Breast epithelium (tissue), 4 donors: ENCODE results near the gene HOTAIR. TPM values are rescaled to one million over a fixed set of nuclear protein-coding genes. Genes with fewer than 3 reads are reported as not detected.

ENCODE experiments used
- DNase-seq, 2 donors: peaks; one replicate each; pipeline ENCODE4 v3.0.0-alpha.2; 2019; ENCODE audit warnings: low spot score in 2 of 2
- H3K27ac ChIP-seq, 2 donors: fragments of 200-600 bp; sonication (generic) in 1 of 2; one replicate each; pipeline ENCODE4 v1.5.1; 2016 to 2019; ENCODE audit warnings: mild to moderate bottlenecking in 1 of 2
- H3K27me3 ChIP-seq, 2 donors: fragments of 200-600 bp; sonication (generic) in 1 of 2; one replicate each; pipeline versions ENCODE4 v1.5.1 to v1.6.0; 2017 to 2019; ENCODE audit warnings: control low read depth in 1 of 2, mild to moderate bottlenecking in 1 of 2
- H3K36me3 ChIP-seq: fragments of 200-600 bp; one replicate; pipeline ENCODE4 v1.5.1; 2019
- H3K4me1 ChIP-seq, 2 donors: fragments of 200-600 bp; sonication (generic); one replicate each; pipeline ENCODE4 v1.5.1; 2016 to 2019; ENCODE audit warnings: control low read depth in 1 of 2
- H3K4me3 ChIP-seq, 3 donors: fragments of 200-600 bp; sonication (generic); 1 replicate in 2 of 3; 2 replicates in 1 of 3; pipeline ENCODE4 v1.5.1; 2016 to 2019; ENCODE audit warnings: mild to moderate bottlenecking in 3 of 3, moderate library complexity in 2 of 3
- H3K9me3 ChIP-seq, 2 donors: fragments of 200-600 bp; sonication (generic) in 1 of 2; one replicate each; pipeline ENCODE4 v1.5.1; 2016 to 2019; ENCODE audit warnings: control low read depth in 1 of 2
- CTCF ChIP-seq, 3 donors: fragments of 450-650 bp; IDR thresholded peaks; one replicate each; pipeline ENCODE4 v1.5.1; 2016 to 2017; ENCODE audit warnings: antibody characterized with exemption in 3 of 3, mild to moderate bottlenecking in 3 of 3, moderate library complexity in 3 of 3
- POLR2A ChIP-seq: fragments of 450-650 bp; IDR thresholded peaks from one replicate; pipeline ENCODE4 v1.6.1; 2016; ENCODE audit warnings: antibody characterized with exemption, mild to moderate bottlenecking, moderate library complexity
- POLR2AphosphoS5 ChIP-seq, 3 donors: sonication (generic); formaldehyde crosslinking; IDR thresholded peaks; one replicate each; pipeline ENCODE4 v1.6.1; 2017; ENCODE audit warnings: antibody characterized with exemption in 3 of 3
- intact Hi-C: fragments of 100-400 bp; cut with DNase I; formaldehyde crosslinking; loops from one replicate; pipeline ENCODE4 v1.15.1; 2023; ENCODE audit warnings: low total_unique reads
- total RNA-seq, 3 donors: library from RNA; depleted of rRNA; stranded (reverse); fragments of >200 nt; gene quantifications; one replicate each; pipeline ENCODE4 v1.1.0, GENCODE V29; 2016

HOTAIR gene
- total RNA-seq, 3 donors from 2014 or later: 0.73 to 1.3 TPM; not detected in 1

GRCh38 chr12:53947743-53948142, 27.0 kb downstream of the HOTAIR start:
- Histone ChIP-seq H3K36me3 (no peaks in the 10 kb centered on the region), H3K27ac (no peak overlapping the region), H3K4me3 (no peak overlapping the region), H3K27me3 (peaks cover 8 to 92% of the 10 kb centered on the region in 2 donors), H3K4me1 (no peaks in the 10 kb centered on the region), H3K9me3 (no peaks in the 10 kb centered on the region)
- intact Hi-C loops: no loop called here
- TF ChIP-seq POLR2A: no peak
- TF ChIP-seq CTCF (IDR thresholded peaks at IDR 0.05): no peak
- no peak for TF ChIP-seq POLR2AphosphoS5 (IDR thresholded peaks at IDR 0.05)
- no peak for DNase-seq

- Histone ChIP-seq H3K27me3 (peaks cover 8 to 90% of the 10 kb centered on the region in 2 donors), H3K4me1 (no peaks in the 10 kb centered on the region), H3K36me3 (no peaks in the 10 kb centered on the region), H3K4me3 (no peak overlapping the region), H3K27ac (no peak overlapping the region), H3K9me3 (no peaks in the 10 kb centered on the region)
- DNase-seq: no peak
- no peak for TF ChIP-seq CTCF (IDR thresholded peaks at IDR 0.05)
- TF ChIP-seq POLR2AphosphoS5 (IDR thresholded peaks at IDR 0.05): no peak
- no peak for TF ChIP-seq POLR2A
- intact Hi-C loops: no loop called here
Measured at GRCh38 chr12:53944907-53945847, 29.6 kb downstream of the HOTAIR start.

- no peak for DNase-seq
- peaks cover 15 to 90% of the 10 kb centered on the region in 2 donors for H3K27me3 ChIP-seq
- H3K27ac ChIP-seq: no peak overlapping the region
- H3K36me3 ChIP-seq: no peaks in the 10 kb centered on the region
- intact Hi-C loops: no loop called here
- no peak overlapping the region for H3K4me3 ChIP-seq
- H3K9me3 ChIP-seq: no peaks in the 10 kb centered on the region
- H3K4me1 ChIP-seq: no peaks in the 10 kb centered on the region
- TF ChIP-seq POLR2AphosphoS5 (IDR thresholded peaks at IDR 0.05): no peak
- no peak for TF ChIP-seq CTCF (IDR thresholded peaks at IDR 0.05)
- no peak for TF ChIP-seq POLR2A
Measured at GRCh38 chr12:53944209-53944608, 30.5 kb downstream of the HOTAIR start.

GRCh38 chr12:53942467-53942997, 32.2 kb downstream of the HOTAIR start:
- DNase-seq: no peak
- TF ChIP-seq POLR2A (no peak), POLR2AphosphoS5 (IDR thresholded peaks at IDR 0.05) (no peak), CTCF (IDR thresholded peaks at IDR 0.05) (no peak)
- H3K27me3 ChIP-seq: peaks cover 19 to 96% of the 10 kb centered on the region in 2 donors
- intact Hi-C loops: no loop called here
- H3K4me1 ChIP-seq: no peaks in the 10 kb centered on the region
- no peak overlapping the region for H3K27ac ChIP-seq
- no peaks in the 10 kb centered on the region for H3K36me3 ChIP-seq
- no peak overlapping the region for H3K4me3 ChIP-seq
- H3K9me3 ChIP-seq: no peaks in the 10 kb centered on the region

- no peaks in the 10 kb centered on the region for H3K9me3 ChIP-seq
- H3K36me3 ChIP-seq: no peaks in the 10 kb centered on the region
- H3K4me1 ChIP-seq: no peaks in the 10 kb centered on the region
- TF ChIP-seq POLR2A: no peak
- no peak for TF ChIP-seq POLR2AphosphoS5 (IDR thresholded peaks at IDR 0.05)
- no peak for TF ChIP-seq CTCF (IDR thresholded peaks at IDR 0.05)
- no peak overlapping the region for H3K4me3 ChIP-seq
- peaks cover 18 to 98% of the 10 kb centered on the region in 2 donors for H3K27me3 ChIP-seq
- DNase-seq: no peak
- intact Hi-C loops: no loop called here
- H3K27ac ChIP-seq: no peak overlapping the region
Measured at GRCh38 chr12:53941750-53942149, 33.0 kb downstream of the HOTAIR start.
